GM19438 (cell line): ENCODE results near the gene FADS1.

Experiments
- ATAC-seq: cut with Tn5 transposase; IDR thresholded peaks from one replicate; pipeline ENCODE4 v1.9.1; 2021; ENCODE audit warnings: low read depth; ENCODE audit not compliant: unreplicated experiment

The FADS1 gene

GRCh38 chr11:61816736-61817455 lies at the start of gene FADS1:
TSS of gene FADS1 (minus strand) at chr11:61817003. CDS start at chr11:61816929, 74 bp downstream.
- ATAC-seq, result peak; percentile 49

DNA sequence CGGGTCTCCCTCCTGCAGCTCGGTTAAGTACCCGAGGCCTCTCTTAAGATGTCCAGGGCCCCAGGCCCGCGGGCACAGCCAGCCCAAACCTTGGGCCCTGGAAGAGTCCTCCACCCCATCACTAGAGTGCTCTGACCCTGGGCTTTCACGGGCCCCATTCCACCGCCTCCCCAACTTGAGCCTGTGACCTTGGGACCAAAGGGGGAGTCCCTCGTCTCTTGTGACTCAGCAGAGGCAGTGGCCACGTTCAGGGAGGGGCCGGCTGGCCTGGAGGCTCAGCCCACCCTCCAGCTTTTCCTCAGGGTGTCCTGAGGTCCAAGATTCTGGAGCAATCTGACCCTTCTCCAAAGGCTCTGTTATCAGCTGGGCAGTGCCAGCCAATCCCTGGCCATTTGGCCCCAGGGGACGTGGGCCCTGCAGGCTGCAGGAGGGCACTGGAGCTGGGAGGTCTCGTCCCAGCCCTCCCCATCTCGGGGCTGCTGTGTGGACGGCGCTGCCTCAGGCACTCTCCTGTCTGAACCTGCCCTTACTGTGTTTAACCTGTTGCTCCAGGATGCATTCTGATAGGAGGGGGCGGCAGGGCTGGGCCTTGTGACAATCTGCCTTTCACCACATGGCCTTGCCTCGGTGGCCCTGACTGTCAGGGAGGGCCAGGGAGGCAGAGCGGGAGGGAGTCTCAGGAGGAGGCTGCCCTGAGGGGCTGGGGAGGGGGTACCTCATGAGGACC lies 49.6 kb upstream of the FADS1 start:
- no peak for ATAC-seq

DNA sequence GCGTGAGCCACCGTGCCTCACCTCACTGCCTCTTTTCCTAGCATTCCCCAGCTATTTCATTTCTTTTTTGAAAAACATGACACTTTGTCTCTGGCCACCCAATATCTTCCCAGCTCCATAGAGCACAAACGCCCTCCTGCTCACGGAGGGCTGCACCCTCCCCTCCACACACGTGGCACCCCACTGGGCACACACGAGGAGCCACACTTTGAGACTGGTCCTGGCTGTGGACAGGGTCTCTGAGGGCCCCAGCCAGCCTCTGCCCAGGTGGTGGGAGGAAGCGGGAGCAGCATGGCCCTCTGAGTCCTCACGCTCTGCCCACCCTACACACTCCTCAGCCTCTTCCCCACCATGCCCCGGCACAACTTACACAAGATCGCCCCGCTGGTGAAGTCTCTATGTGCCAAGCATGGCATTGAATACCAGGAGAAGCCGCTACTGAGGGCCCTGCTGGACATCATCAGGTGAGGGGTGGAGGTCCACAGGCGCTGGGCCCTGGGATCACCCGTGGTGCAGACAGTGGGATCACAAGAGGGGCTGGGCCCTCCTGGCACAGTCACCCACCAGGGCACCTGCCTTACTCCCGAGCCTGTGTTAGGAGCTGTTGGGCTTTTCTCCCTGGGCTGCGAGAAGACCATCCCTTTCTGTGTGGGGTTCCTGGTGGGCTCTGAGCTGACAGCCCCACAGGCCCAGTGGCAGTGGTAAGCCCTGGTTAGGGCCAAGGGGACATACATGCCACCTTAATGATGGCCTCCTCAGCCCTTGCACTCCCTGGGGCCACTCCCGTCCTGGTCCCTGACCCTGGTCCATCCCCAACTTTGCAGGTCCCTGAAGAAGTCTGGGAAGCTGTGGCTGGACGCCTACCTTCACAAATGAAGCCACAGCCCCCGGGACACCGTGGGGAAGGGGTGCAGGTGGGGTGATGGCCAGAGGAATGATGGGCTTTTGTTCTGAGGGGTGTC lies 48.3 kb upstream of the FADS1 start:
- no peak for ATAC-seq

GRCh38 chr11:61863548-61864081 lies 46.8 kb upstream of the FADS1 start:
- no peak for ATAC-seq

DNA sequence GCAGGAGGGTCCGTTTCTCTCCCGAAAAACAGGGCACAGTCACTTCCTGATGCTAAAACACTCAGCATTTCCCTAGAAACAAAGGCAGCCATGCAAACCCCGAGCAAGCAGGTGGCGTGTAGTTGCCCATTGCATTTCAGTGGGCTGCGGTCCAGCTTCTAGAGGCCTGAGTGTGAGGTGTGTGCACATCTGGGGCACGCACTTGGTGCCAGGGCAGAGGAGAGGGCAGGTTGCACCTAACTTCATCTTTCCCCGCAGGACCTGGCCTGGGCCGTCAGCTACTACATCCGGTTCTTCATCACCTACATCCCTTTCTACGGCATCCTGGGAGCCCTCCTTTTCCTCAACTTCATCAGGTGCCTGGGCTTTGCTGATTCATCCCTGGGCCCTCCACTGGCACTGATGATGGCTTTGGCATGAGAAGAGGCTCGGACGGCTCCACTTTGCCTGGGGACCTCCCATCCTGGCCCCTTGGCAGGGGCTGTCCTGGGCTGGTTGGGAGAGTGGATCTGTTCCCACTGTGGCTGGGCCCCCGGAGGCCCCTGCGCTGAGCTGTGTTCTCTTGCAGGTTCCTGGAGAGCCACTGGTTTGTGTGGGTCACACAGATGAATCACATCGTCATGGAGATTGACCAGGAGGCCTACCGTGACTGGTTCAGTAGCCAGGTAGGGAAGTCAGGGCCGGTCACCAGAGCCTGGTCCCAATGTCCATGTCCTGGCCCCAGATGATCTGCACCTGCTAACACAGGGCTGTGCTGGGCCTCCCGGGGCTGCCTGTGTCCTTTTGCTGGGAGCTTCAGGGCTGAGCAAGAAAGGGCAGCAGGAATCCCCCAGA lies 46.1 kb upstream of the FADS1 start:
- no peak for ATAC-seq

DNA sequence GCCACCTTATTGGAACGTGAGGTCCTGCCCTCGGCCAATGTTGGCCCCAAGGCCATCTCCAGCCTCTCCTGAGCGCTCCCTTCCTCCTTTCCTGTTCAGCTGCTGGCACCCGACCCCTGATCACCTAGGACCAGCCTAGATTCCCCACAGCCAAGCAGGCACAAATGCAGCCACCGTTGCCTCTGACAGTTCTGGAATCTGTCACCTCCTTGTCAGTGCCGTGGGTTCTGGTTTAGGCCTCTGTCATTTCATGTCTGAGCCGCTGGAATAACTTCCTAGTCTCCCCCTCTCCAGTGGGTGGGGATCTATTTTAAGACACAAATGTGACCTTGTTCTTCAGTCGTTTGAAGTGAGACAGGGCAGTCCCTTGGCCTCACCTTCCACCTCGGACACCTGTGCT lies 44.8 kb upstream of the FADS1 start:
- no peak for ATAC-seq

- no peak for ATAC-seq
Measured at GRCh38 chr11:61860054-61860903, 43.5 kb upstream of the FADS1 start.

DNA sequence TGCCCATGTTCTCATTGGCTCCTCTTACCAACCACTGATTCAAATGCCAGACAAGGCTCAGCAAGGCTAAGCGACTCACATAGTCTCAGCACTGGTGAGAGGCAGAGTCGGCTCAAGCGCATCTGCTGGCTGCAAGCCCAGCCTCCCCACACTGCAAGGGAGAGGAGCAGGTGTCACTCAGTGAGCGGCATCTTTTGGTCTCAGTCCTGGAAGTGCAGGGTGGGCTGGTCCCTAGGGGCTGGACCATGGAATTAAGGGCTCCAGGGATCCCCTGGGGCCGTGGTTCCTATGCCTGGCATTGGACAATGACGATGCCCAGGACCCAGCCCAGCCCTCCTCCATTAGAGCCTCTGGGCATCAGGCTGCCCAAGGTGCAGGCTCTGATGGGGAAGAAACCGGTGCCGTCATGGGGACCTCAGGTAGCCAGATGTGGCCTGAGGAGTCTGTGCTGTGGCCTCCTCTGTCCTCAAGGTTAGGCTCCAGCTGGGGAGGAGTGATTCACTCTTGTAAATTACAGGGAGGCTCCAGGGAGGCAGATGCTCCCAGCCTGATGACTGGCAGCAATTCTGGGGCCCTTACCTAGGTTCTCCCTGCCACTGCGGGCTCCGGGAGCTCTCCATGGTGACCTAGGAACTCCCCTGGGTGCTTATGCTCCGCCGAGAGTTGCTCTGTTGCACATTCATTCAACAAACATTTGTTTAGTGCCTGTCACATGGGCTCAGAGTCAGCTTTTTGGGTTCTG lies 39.3 kb upstream of the FADS1 start:
- ATAC-seq, result no peak

DNA sequence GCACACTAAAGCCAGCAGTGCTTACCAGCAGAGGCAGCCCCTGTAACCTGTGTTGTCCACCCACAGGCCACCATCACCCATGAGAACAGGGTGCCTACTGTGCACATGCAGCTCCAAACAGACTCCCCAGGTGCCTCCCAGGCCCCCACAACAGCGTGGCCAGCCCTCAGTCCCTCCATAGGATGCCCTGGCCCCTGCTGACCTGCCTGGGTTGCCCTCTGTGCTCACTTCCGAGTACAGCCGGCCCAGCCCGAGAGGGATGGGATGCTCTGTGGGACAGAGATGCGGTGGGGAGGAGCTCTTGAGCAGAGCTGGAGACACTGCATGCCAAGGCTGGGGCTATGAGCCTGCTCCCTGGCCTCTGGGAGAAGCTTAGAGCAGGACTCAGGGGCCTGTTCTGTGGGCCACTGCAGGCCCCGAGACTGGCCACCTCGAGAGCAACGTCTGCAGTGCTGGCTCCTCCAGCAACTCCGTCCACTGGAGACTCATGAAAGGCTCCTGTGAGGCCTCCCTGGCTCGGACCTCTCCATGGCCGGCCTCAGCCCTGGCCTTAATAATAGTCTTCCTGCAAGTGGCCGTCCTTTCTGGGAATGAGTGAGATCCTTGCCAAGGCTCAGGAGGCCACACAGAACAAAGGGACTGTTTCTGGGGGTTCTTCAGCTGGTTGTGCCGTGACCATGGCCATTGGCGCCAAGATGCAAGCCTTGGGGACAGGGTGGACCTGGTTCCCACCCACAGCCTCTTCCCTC lies 38.3 kb upstream of the FADS1 start:
- no peak for ATAC-seq

DNA sequence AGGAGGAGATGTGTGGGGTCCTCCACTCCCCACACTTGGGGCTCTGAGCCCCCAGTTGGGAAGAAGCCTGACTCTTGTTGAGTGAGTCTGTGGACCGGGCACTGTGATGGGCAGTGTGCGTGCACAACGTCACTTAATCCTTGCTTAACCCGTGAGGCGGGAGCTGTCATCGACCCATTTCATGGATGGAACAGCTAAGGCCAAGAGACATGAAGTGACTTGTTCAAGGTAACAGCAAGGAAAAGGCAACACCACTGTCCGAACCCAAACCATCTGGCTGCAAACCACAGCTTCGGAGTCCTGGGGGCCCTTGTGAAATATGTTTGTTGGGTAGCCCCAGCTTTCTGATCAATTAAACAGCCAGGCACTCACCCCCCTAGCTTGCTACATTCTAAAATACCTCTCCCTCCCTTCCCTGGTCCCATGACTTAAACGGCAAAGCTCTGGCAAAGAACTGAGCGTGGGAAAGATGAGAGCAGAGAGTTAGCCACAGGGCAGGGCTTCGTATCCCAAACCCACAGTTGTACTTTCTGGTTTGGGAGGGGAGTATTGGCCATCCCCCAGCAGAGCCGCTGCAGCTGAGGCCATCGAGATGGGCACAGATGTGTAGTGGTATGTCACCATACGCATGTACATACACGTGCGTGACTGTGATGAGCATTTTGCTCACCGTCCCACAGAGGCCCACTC lies 37.5 kb upstream of the FADS1 start:
- no peak for ATAC-seq

- ATAC-seq, result no peak
Measured at GRCh38 chr11:61853698-61854169, 36.9 kb upstream of the FADS1 start.

- ATAC-seq, result no peak
Measured at GRCh38 chr11:61851900-61852295, 35.1 kb upstream of the FADS1 start.

DNA sequence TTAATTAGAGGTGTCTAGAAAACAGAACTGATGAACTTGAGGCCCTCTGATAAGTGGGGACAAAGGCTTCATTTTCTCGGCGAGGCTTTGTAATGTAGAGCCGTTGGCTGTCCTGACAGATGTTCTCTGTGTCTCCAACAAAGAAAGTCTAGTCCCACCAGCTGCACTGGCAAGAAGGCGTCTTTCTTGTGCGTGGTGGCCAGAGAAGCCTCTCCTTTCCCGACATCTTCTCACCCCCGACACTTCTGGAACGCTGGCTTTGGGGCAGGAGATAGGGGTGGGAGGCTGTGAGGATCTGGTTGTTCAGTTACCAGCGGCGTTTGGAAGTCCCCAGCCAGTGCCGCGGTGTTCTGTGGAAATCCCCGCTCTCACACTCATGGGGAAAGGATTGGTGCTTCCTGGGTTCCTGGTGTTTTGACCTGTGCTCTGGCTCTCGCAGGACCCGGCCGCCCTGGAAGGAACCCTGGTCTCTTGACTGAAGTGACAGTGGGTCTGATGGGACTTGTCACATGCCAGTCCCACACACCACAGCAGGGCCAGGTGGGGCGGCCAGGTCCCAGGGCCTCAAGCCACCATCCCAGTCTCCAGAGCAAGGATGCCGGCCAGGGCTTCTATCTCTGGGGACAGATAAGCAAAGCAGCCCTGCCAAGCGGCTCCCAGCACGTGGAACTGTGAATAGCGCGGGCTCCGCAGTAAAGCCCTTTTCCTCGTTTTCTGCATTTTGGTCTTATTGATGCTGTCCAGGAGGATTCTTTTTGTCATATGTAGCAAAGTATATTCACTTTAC lies 34.5 kb upstream of the FADS1 start:
- ATAC-seq, result no peak

DNA sequence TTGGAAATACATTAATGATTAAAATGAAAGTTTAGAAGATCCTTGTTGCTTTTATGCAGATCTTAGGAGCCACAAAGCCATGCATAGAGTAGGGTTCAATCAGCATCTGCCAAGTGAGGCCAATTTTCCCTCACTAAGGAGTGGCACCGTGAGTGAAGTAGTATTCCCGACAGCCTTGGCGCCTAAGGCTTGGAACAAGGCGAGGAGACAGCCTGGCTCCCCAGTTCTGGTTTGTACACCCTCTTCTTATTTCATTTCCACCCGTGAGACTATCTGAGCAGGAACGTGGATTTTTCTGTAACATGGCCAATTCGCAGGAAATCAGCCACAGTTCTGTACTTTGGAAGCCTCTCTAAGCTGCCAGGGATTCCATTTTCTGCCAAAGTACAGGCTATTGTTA lies 33.9 kb upstream of the FADS1 start:
- ATAC-seq, result no peak

DNA sequence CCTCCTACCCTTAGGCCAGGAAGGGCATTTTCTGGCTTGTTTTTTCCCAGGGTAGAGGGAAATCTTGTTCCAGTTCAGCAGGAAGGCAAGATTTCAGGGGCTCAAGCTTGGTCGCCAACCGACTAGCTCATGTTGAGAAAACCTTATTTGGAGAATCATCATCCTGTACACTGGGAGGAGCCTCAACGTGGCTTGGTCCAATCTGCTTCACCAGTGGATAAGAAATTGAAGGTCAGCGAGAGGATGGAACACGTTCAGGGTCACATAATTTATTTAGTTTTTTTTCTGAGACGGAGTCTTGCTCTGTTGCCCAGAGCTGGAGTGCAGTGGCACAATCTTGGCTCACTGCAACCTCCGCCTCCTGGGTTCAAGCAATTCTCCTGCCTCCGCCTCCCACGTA lies 31.8 kb upstream of the FADS1 start:
- no peak for ATAC-seq

GRCh38 chr11:61847914-61848581 lies 31.2 kb upstream of the FADS1 start:
- ATAC-seq, result no peak
